HG03108 (cell line): Measurements from ENCODE around the gene CYBC1.
"Not testable (repeated sequence)": the region's sequence is repeated elsewhere in the genome, so short reads cannot be mapped to it uniquely, and the experiment has no call there.

ENCODE experiments used
- ATAC-seq: cut with Tn5 transposase; IDR thresholded peaks from one replicate; pipeline ENCODE4 v1.9.1; 2021; ENCODE audit warnings: moderate library complexity; ENCODE audit not compliant: unreplicated experiment

CYBC1 gene

GRCh38 chr17:82479602-82480001 is 29.1 kb upstream of the CYBC1 start:
- ATAC-seq: no peak

- no peak for ATAC-seq
Observed at GRCh38 chr17:82477934-82478333, 27.4 kb upstream of the CYBC1 start.

GRCh38 chr17:82475458-82475857 is 24.9 kb upstream of the CYBC1 start:
- no peak for ATAC-seq

- no peak for ATAC-seq
Observed at GRCh38 chr17:82474223-82475010, 23.9 kb upstream of the CYBC1 start.

- no peak for ATAC-seq
Observed at GRCh38 chr17:82470065-82470464, 19.5 kb upstream of the CYBC1 start.

- no peak for ATAC-seq
Observed at GRCh38 chr17:82468692-82469091, 18.1 kb upstream of the CYBC1 start.

GRCh38 chr17:82465023-82465603 is 14.6 kb upstream of the CYBC1 start:
- ATAC-seq: no peak

- ATAC-seq: no peak
Observed at GRCh38 chr17:82464567-82464929, 14.0 kb upstream of the CYBC1 start.

GRCh38 chr17:82463925-82464566 is 13.5 kb upstream of the CYBC1 start:
- no peak for ATAC-seq

- no peak for ATAC-seq
Observed at GRCh38 chr17:82463391-82463790, 12.8 kb upstream of the CYBC1 start.

GRCh38 chr17:82461827-82462524 is 11.4 kb upstream of the CYBC1 start:
- no peak for ATAC-seq

GRCh38 chr17:82459936-82460335 is 9.4 kb upstream of the CYBC1 start:
- not testable (repeated sequence) for ATAC-seq

- ATAC-seq: no peak
Observed at GRCh38 chr17:82458885-82459424, 8.4 kb upstream of the CYBC1 start.

GRCh38 chr17:82458179-82458884 is 7.8 kb upstream of the CYBC1 start, which contains the start of gene NARF:
Gene NARF (plus strand): TSS chr17:82458741. CDS start chr17:82458804, 63 bp downstream.
- ATAC-seq: peak; percentile 96

GRCh38 chr17:82457929-82458178 is 7.3 kb upstream of the CYBC1 start:
- ATAC-seq: no peak

GRCh38 chr17:82457073-82457928 is 6.7 kb upstream of the CYBC1 start:
- no peak for ATAC-seq

GRCh38 chr17:82453706-82454105 is 3.2 kb upstream of the CYBC1 start:
- ATAC-seq: not testable (repeated sequence)

- ATAC-seq: not testable (repeated sequence)
Observed at GRCh38 chr17:82453151-82453550, 2.6 kb upstream of the CYBC1 start.

GRCh38 chr17:82452162-82452561 is 1.6 kb upstream of the CYBC1 start:
- ATAC-seq: no peak

GRCh38 chr17:82449883-82450356 is 632 bp downstream of the CYBC1 start:
- no peak for ATAC-seq
